ENCODE results near the gene OR4X1. TPM values are rescaled to one million over a fixed set of nuclear protein-coding genes. Genes with fewer than 3 reads are reported as not detected.

OR4X1 gene, protein sequence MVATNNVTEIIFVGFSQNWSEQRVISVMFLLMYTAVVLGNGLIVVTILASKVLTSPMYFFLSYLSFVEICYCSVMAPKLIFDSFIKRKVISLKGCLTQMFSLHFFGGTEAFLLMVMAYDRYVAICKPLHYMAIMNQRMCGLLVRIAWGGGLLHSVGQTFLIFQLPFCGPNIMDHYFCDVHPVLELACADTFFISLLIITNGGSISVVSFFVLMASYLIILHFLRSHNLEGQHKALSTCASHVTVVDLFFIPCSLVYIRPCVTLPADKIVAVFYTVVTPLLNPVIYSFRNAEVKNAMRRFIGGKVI
- total RNA-seq: not detected in 2 replicates

DNA sequence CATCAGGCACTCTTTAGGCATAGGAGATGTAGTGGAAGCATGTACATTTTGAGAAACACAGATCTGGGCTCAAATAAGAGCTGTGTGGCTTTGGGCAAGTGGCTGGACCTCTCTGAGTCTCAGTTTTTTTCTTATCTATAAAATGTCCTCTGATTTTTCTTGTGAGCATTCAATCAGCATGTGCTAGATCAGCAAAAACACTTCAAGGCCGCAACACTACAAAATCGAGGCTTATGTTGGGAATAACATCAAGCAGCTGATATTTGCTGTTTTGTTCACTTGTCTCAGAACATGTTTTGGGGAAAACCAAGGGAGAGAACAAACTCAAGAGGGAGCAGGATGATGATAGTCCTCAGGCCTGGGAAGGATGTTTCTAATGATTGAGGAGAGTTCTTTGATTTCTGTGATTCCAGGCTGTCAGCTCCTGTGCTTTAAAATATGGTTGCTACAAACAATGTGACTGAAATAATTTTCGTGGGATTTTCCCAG is at the start of gene OR4X1:
OR4X1 (plus strand) TSS at position 439 of the 489 bp plus-strand sequence; CDS start at position 439, 0 bp downstream.

DNA sequence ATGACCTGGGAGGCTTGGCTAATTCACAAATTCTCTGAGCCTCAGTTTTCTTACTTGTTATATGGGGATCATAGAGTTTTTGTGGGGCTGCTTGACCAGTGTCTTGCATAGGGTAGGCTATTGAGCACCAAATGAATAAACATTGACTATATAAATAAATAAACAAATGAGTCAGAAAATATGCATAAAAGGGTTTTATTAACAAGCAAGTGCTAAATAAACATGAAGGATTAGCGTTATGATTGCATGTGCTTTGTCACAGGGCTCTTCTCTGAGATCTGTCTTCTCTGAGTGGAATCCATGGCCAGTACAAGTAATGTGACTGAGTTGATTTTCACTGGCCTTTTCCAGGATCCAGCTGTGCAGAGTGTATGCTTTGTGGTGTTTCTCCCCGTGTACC is 47.2 kb upstream of the OR4X1 start, which contains the start of gene OR4B1:
OR4B1 (plus strand) TSS at position 301 of the 400 bp plus-strand sequence; CDS start at position 301, 0 bp downstream.

DNA sequence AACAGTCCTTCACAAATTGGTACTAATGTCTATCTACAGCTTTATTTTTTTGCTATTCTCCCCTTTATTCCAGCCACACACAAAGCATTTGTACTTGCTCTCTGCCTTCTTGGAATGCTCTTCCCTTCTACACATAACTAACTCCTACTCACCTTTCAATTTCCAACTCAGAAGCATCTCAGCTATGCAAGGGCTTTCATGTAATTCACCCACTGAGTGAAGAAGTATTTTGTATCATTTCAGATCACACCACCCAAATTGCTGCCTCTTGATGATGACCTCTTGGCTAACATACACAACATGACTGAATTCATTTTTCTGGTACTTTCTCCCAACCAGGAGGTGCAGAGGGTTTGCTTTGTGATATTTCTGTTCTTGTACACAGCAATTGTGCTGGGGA is 18.9 kb upstream of the OR4X1 start, which contains the start of gene OR4X2:
OR4X2 (plus strand) TSS at position 301 of the 400 bp plus-strand sequence; CDS start at position 301, 0 bp downstream.

DNA sequence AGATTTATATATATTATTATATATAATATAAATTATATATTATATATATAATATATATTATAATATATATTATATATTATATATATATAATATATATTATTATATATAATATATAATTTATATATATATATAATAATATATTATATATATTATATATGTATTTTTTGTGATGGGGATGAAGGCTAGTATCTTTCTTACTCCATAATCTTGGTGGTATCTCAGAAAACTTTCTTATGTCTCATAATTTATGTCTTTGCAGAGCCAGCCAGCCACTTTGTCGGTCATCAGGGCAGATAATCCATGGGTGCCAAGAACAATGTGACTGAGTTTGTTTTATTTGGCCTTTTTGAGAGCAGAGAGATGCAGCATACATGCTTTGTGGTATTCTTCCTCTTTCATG is 42.3 kb downstream of the OR4X1 start, which contains the start of gene OR4S1:
OR4S1 (plus strand) TSS at position 301 of the 400 bp plus-strand sequence; CDS start at position 301, 0 bp downstream.

Other genes starting within 250 kb of the OR4X1 start
- gene OR4B1, start 47.1 kb upstream of the OR4X1 start, total RNA-seq: not detected in 2 replicates
- gene OR4X2, start 18.8 kb upstream of the OR4X1 start, total RNA-seq: not detected in 2 replicates
- not detected in 2 replicates for gene OR4S1, start 42.4 kb downstream of the OR4X1 start, total RNA-seq
- gene OR4C3, start 61.1 kb downstream of the OR4X1 start, total RNA-seq: not detected in 2 replicates
- gene OR4C5, start 102.6 kb downstream of the OR4X1 start, total RNA-seq: not detected in 2 replicates
- not detected in 2 replicates for gene OR4A47, start 224.9 kb downstream of the OR4X1 start, total RNA-seq